ENCODE results near the gene RABGAP1L. TPM values are rescaled to one million over a fixed set of nuclear protein-coding genes. Genes with fewer than 3 reads are reported as not detected.
"Not testable (repeated sequence)": the region's sequence is repeated elsewhere in the genome, so short reads cannot be mapped to it uniquely, and the experiment has no call there.

RABGAP1L gene
- total RNA-seq, 4 donors from 2014 or later, result 170 to 282 (median 182) TPM

GRCh38 chr1:174116042-174116441, 43.3 kb upstream of the RABGAP1L start:
- TF ChIP-seq POLR2A (IDR thresholded peaks at IDR 0.05) (no peak), CTCF (IDR thresholded peaks at IDR 0.05) (no peak)
- Histone ChIP-seq H3K4me3 (no peak overlapping the region), H3K27me3 (no peaks in the 10 kb centered on the region), H3K9me3 (no peaks in the 10 kb centered on the region), H3K27ac (no peak overlapping the region), H3K36me3 (no peaks in the 10 kb centered on the region), H3K4me1 (no peaks in the 10 kb centered on the region)
- no peak for DNase-seq

DNA sequence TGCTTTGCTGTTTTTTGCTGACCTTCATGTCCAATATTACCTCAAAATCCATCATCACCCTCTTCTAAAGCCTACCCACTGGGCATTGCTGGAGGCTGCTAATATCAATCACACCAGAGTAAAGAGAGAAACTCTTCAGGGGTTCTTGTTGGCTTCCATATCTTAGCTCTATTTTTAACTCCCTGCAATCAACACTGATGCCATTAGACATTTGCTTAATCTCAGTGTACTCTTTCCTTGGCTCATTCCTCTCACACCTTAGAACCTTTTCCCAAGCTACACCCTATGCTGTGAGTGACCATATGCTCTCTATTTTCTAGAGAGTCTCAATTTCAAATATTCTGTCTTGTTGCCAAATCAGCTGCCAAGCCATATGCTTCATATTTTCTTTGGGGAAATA, 40.6 kb upstream of the RABGAP1L start:
- TF ChIP-seq CTCF (IDR thresholded peaks at IDR 0.05), result no peak
- no peak for TF ChIP-seq POLR2A (IDR thresholded peaks at IDR 0.05)
- Histone ChIP-seq H3K27ac (no peak overlapping the region), H3K27me3 (no peaks in the 10 kb centered on the region), H3K9me3 (no peaks in the 10 kb centered on the region), H3K36me3 (no peaks in the 10 kb centered on the region), H3K4me1 (no peaks in the 10 kb centered on the region), H3K4me3 (no peak overlapping the region)
- DNase-seq, result no peak

DNA sequence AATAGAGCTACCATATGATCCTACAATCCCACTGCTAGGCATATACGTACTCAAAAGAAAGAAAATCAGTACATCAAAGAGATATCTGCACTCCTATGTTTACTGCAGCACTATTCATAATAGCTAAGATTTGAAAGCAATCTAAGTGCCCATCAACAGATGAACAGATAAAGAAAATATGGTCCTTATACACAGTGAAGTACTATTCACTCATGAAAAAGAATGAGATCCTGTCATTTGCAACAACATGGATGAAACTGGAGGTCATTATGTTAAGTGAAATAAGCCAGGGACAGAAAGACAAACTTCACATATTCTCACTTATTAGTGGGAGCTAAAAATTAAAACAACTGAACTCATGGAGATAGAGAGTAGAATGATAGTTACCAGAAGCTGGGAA, 37.0 kb upstream of the RABGAP1L start:
- peaks cover 0 to 14% (median 0%) of the 10 kb centered on the region in 4 donors for H3K9me3 ChIP-seq
- H3K4me1 ChIP-seq, H3K27ac ChIP-seq, DNase-seq, H3K27me3 ChIP-seq, H3K36me3 ChIP-seq, H3K4me3 ChIP-seq: not testable (repeated sequence)

GRCh38 chr1:174123843-174124242, 35.5 kb upstream of the RABGAP1L start:
- H3K4me3 ChIP-seq, result no peak overlapping the region
- DNase-seq, result no peak
- H3K27ac ChIP-seq, result no peak overlapping the region
- H3K9me3 ChIP-seq, result peaks cover 0 to 14% (median 0%) of the 10 kb centered on the region in 4 donors
- H3K27me3 ChIP-seq, result no peaks in the 10 kb centered on the region
- no peak for TF ChIP-seq POLR2A (IDR thresholded peaks at IDR 0.05)
- TF ChIP-seq CTCF (IDR thresholded peaks at IDR 0.05), result no peak
- H3K4me1 ChIP-seq, result no peaks in the 10 kb centered on the region
- H3K36me3 ChIP-seq, result no peaks in the 10 kb centered on the region

GRCh38 chr1:174127176-174127575, 32.1 kb upstream of the RABGAP1L start:
- H3K36me3 ChIP-seq, H3K27me3 ChIP-seq, H3K27ac ChIP-seq, DNase-seq, H3K4me3 ChIP-seq, H3K4me1 ChIP-seq: not testable (repeated sequence)
- peaks cover 0 to 14% (median 0%) of the 10 kb centered on the region in 4 donors for H3K9me3 ChIP-seq

- Histone ChIP-seq H3K27ac (no peak overlapping the region), H3K4me1 (no peaks in the 10 kb centered on the region), H3K36me3 (no peaks in the 10 kb centered on the region), H3K27me3 (no peaks in the 10 kb centered on the region), H3K9me3 (no peaks in the 10 kb centered on the region), H3K4me3 (no peak overlapping the region)
- DNase-seq, result no peak
- TF ChIP-seq POLR2A (IDR thresholded peaks at IDR 0.05) (no peak), CTCF (IDR thresholded peaks at IDR 0.05) (no peak)
Measured at GRCh38 chr1:174131032-174131638, 28.2 kb upstream of the RABGAP1L start.

All from Peyer's patch (tissue), 4 donors.